ENCODE results near the gene SEL1L. TPM values are rescaled to one million over a fixed set of nuclear protein-coding genes. Genes with fewer than 3 reads are reported as not detected.

The SEL1L gene
- total RNA-seq, 1 experiment from 2014 or later, result 41.4 TPM

DNA sequence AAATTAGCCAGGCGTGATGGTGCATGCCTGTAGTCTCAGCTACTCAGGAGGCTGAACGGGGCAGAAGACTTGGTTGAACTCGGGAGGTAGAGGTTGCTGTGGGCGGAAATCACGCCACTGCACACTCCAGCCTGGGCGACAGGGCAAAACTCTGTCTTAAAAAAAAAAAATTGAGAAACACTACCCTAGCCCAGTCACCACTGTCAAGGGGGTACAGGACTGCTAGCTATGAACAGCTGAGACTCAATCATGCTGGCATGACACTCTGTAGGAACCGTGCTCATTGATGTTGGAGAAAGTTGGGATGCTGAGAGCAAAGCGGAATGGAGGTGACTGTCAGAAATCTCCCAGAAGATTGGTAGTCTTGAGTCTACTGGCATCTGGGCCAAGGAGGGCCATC, 75.3 kb downstream of the SEL1L start:
- ChIA-PET CTCF (interaction anchor here (2.3 kb wide), 1 partner anchor 189 kb away, joined by 9 read pairs; no protein-coding TSS in a partner anchor), RAD21 (ENCODE audit: low non-redundant PET in 1 of 2, low total read pairs in 2 of 2, uncharacterized antibody in 2 of 2, unreplicated experiment in 2 of 2) (no interaction called here), POLR2A (no interaction called here)
- Histone ChIP-seq H3K79me2 (ENCODE audit: insufficient read depth, low read length) (no peaks in the 10 kb centered on the region), H3K27ac (ENCODE audit: low read depth, low read length) (no peak overlapping the region), H3K36me3 (ENCODE audit: control insufficient read depth in 1 of 2, insufficient read depth in 2 of 2, low read length in 2 of 2) (no peaks in the 10 kb centered on the region), H4K20me1 (ENCODE audit: insufficient read depth) (no peaks in the 10 kb centered on the region), H3K9ac (ENCODE audit: low read length) (no peak overlapping the region), H3K9me3 (ENCODE audit: control insufficient read depth in 1 of 2, insufficient read depth in 1 of 2, low read depth in 1 of 2, low read length in 2 of 2) (no peaks in the 10 kb centered on the region), H2AFZ (ENCODE audit: low read depth, low read length, poor library complexity, severe bottlenecking) (no peak overlapping the region), H3K27me3 (ENCODE audit: insufficient read depth, low read length) (no peaks in the 10 kb centered on the region), H3K4me1 (ENCODE audit: control insufficient read depth in 1 of 2, insufficient read depth in 2 of 2, low read length in 2 of 2) (no peaks in the 10 kb centered on the region), H3K4me2 (ENCODE audit: low read length) (no peak overlapping the region), H3K9me2 (ENCODE audit: insufficient read depth) (no peaks in the 10 kb centered on the region), H3K4me3 (replicated peaks in 1 of 2; ENCODE audit: low read depth in 1 of 2, low read length in 2 of 2) (no peak overlapping the region)
- BruUV-seq (replicated peaks), result no TSS peak
- intact Hi-C loops (cut with micrococcal nuclease), result no loop called here
- no peak for ATAC-seq
- TF ChIP-seq TCF7L2 (IDR thresholded peaks at IDR 0.05; ENCODE audit: borderline replicate concordance, extremely low read depth, insufficient read depth, insufficient read length) (no peak), JUND (IDR thresholded peaks at IDR 0.05) (no peak), SRF (IDR thresholded peaks at IDR 0.05; ENCODE audit: low read depth) (no peak), SP1 (IDR thresholded peaks at IDR 0.05; ENCODE audit: low read depth) (no peak), CBX3 (IDR thresholded peaks at IDR 0.05; ENCODE audit: low read depth) (no peak)
- TF ChIP-seq, protein P1, sequence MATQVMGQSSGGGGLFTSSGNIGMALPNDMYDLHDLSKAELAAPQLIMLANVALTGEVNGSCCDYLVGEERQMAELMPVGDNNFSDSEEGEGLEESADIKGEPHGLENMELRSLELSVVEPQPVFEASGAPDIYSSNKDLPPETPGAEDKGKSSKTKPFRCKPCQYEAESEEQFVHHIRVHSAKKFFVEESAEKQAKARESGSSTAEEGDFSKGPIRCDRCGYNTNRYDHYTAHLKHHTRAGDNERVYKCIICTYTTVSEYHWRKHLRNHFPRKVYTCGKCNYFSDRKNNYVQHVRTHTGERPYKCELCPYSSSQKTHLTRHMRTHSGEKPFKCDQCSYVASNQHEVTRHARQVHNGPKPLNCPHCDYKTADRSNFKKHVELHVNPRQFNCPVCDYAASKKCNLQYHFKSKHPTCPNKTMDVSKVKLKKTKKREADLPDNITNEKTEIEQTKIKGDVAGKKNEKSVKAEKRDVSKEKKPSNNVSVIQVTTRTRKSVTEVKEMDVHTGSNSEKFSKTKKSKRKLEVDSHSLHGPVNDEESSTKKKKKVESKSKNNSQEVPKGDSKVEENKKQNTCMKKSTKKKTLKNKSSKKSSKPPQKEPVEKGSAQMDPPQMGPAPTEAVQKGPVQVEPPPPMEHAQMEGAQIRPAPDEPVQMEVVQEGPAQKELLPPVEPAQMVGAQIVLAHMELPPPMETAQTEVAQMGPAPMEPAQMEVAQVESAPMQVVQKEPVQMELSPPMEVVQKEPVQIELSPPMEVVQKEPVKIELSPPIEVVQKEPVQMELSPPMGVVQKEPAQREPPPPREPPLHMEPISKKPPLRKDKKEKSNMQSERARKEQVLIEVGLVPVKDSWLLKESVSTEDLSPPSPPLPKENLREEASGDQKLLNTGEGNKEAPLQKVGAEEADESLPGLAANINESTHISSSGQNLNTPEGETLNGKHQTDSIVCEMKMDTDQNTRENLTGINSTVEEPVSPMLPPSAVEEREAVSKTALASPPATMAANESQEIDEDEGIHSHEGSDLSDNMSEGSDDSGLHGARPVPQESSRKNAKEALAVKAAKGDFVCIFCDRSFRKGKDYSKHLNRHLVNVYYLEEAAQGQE (IDR thresholded peaks at IDR 0.05; ENCODE audit: low read depth), result no peak
- no peak for DNase-seq (ENCODE audit: low read depth, low spot score)

DNA sequence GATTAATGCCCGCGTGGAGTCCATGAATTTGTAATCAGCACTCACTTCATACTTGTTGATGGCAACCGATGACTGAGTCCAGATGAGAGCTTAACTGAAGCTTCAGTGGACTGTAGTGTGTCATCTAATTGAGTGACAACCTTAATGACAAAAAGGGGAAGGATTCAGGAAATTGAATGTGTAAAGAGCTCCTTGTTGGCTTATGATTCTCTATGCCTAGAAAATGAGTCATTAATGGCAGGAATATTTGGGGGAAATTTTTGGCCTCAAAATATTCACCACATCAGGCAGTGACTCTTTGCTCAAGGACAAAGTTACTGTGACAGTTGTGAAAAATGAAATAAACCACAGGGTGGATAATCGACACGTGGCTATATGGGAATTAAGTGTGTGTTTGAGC, 78.3 kb downstream of the SEL1L start:
- DNase-seq (ENCODE audit: low read depth, low spot score) (no peak), ATAC-seq (no peak)
- intact Hi-C loops (cut with micrococcal nuclease), result no loop called here
- ChIA-PET CTCF (interaction anchor here (1.9 to 6.8 kb wide), 2 partner anchors 9 to 187 kb away, joined by 6 to 93 read pairs; no protein-coding TSS in a partner anchor), POLR2A (no interaction called here), RAD21 (ENCODE audit: low non-redundant PET in 1 of 2, low total read pairs in 2 of 2, uncharacterized antibody in 2 of 2, unreplicated experiment in 2 of 2) (no interaction called here)
- TF ChIP-seq TCF7L2 (IDR thresholded peaks at IDR 0.05; ENCODE audit: borderline replicate concordance, extremely low read depth, insufficient read depth, insufficient read length) (no peak), CEBPB (IDR thresholded peaks at IDR 0.05; ENCODE audit: low read depth) (no peak)
- TF ChIP-seq, protein P2, sequence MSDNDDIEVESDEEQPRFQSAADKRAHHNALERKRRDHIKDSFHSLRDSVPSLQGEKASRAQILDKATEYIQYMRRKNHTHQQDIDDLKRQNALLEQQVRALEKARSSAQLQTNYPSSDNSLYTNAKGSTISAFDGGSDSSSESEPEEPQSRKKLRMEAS (IDR thresholded peaks at IDR 0.05), result no peak
- BruUV-seq (replicated peaks), result no TSS peak
- Histone ChIP-seq H3K9me2 (ENCODE audit: insufficient read depth) (no peaks in the 10 kb centered on the region), H3K4me2 (ENCODE audit: low read length) (no peak overlapping the region), H3K9me3 (ENCODE audit: control insufficient read depth in 1 of 2, insufficient read depth in 1 of 2, low read depth in 1 of 2, low read length in 2 of 2) (no peaks in the 10 kb centered on the region), H3K4me3 (replicated peaks in 1 of 2; ENCODE audit: low read depth in 1 of 2, low read length in 2 of 2) (no peak overlapping the region), H2AFZ (ENCODE audit: low read depth, low read length, poor library complexity, severe bottlenecking) (peak overlapping the region; percentile 4), H3K4me1 (ENCODE audit: control insufficient read depth in 1 of 2, insufficient read depth in 2 of 2, low read length in 2 of 2) (no peaks in the 10 kb centered on the region), H3K36me3 (ENCODE audit: control insufficient read depth in 1 of 2, insufficient read depth in 2 of 2, low read length in 2 of 2) (no peaks in the 10 kb centered on the region), H4K20me1 (ENCODE audit: insufficient read depth) (no peaks in the 10 kb centered on the region), H3K27me3 (ENCODE audit: insufficient read depth, low read length) (no peaks in the 10 kb centered on the region), H3K9ac (ENCODE audit: low read length) (no peak overlapping the region), H3K27ac (ENCODE audit: low read depth, low read length) (no peak overlapping the region), H3K79me2 (ENCODE audit: insufficient read depth, low read length) (no peaks in the 10 kb centered on the region)
